GM12801 (cell line): Measurements from ENCODE around the gene ASIC4.

ENCODE experiments used
- CTCF ChIP-seq: IDR thresholded peaks from one replicate; pipeline ENCODE4 v1.5.1; 2011; ENCODE audit warnings: control low read depth; ENCODE audit not compliant: insufficient read length; ENCODE audit errors: extremely low read depth

Gene ASIC4

GRCh38 chr2:219496825-219497494, 17.3 kb upstream of the ASIC4 start:
- TF ChIP-seq CTCF: no peak

GRCh38 chr2:219497495-219498279, 16.6 kb upstream of the ASIC4 start:
- no peak for TF ChIP-seq CTCF

- no peak for TF ChIP-seq CTCF
These were observed 15.8 kb upstream of the ASIC4 start, which contains the start of gene GMPPA for GRCh38 chr2:219498280-219499057. GMPPA (plus strand) TSS chr2:219498891; CDS start chr2:219499976, 1,085 bp downstream.

GRCh38 chr2:219499058-219499307, 15.3 kb upstream of the ASIC4 start:
- no peak for TF ChIP-seq CTCF

GRCh38 chr2:219499555-219499954, 14.7 kb upstream of the ASIC4 start:
- no peak for TF ChIP-seq CTCF

GRCh38 chr2:219500135-219500534, 14.1 kb upstream of the ASIC4 start:
- no peak for TF ChIP-seq CTCF

GRCh38 chr2:219501849-219502248, 12.4 kb upstream of the ASIC4 start:
- TF ChIP-seq CTCF: no peak
